GM19372 (cell line): ENCODE measurements around the gene GPR171.

Experiments
- ATAC-seq: cut with Tn5 transposase; IDR thresholded peaks from one replicate; pipeline ENCODE4 v1.9.1; 2021; ENCODE audit warnings: mild to moderate bottlenecking, low read depth, moderate library complexity; ENCODE audit not compliant: unreplicated experiment

GPR171 gene

GRCh38 chr3:151214459-151214858, 11.4 kb upstream of the GPR171 start:
- no peak for ATAC-seq

GRCh38 chr3:151213881-151214280, 10.9 kb upstream of the GPR171 start:
- no peak for ATAC-seq

GRCh38 chr3:151213151-151213550, 10.1 kb upstream of the GPR171 start:
- no peak for ATAC-seq

- ATAC-seq, result peak; percentile 55
These were observed 7.8 kb upstream of the GPR171 start for GRCh38 chr3:151210676-151211381.

- ATAC-seq, result no peak
These were observed 6.6 kb upstream of the GPR171 start for GRCh38 chr3:151209654-151210053.

- no peak for ATAC-seq
These were observed 3.2 kb upstream of the GPR171 start for GRCh38 chr3:151206201-151206600.

GRCh38 chr3:151205482-151205881, 2.5 kb upstream of the GPR171 start:
- ATAC-seq, result no peak

GRCh38 chr3:151204530-151205402, 1.8 kb upstream of the GPR171 start:
- no peak for ATAC-seq

- ATAC-seq, result no peak
These were observed 1.8 kb downstream of the GPR171 start for GRCh38 chr3:151201051-151201730.

GRCh38 chr3:151200586-151200985, 2.4 kb downstream of the GPR171 start:
- no peak for ATAC-seq

- no peak for ATAC-seq
These were observed 3.2 kb downstream of the GPR171 start for GRCh38 chr3:151199554-151200438.

GRCh38 chr3:151198849-151199248, 4.2 kb downstream of the GPR171 start:
- ATAC-seq, result no peak

- no peak for ATAC-seq
These were observed 4.8 kb downstream of the GPR171 start for GRCh38 chr3:151197981-151198767.

GRCh38 chr3:151197228-151197627, 5.8 kb downstream of the GPR171 start:
- no peak for ATAC-seq

GRCh38 chr3:151196434-151196833, 6.6 kb downstream of the GPR171 start:
- ATAC-seq, result no peak

GRCh38 chr3:151195826-151196225, 7.2 kb downstream of the GPR171 start:
- no peak for ATAC-seq

GRCh38 chr3:151192545-151192944, 10.5 kb downstream of the GPR171 start:
- no peak for ATAC-seq

GRCh38 chr3:151191095-151191494, 11.9 kb downstream of the GPR171 start:
- ATAC-seq, result no peak

GRCh38 chr3:151183265-151183671, 19.7 kb downstream of the GPR171 start:
- ATAC-seq, result no peak
